GM18951 (cell line): Measurements from ENCODE around the gene FAAP100.

Experiments used
- POLR2A ChIP-seq: IDR thresholded peaks from 4 replicates; pipeline ENCODE4 v1.6.1; 2011; ENCODE audit warnings: mild to moderate bottlenecking; ENCODE audit not compliant: insufficient read length, insufficient read depth; ENCODE audit errors: extremely low read depth
- in situ Hi-C: fragments of 300-500 bp; cut with MboI; formaldehyde crosslinking; loops from one replicate; pipeline ENCODE4 v1.12.0; 2022; ENCODE audit warnings: low sequenced_read_pairs, mixed read lengths, inconsistent platforms; ENCODE audit not compliant: unreplicated experiment

The FAAP100 gene

GRCh38 chr17:81544281-81544974, 7.7 kb downstream of the FAAP100 start:
- no peak for TF ChIP-seq POLR2A
- in situ Hi-C loops, result no loop called here

GRCh38 chr17:81543756-81544155, 8.4 kb downstream of the FAAP100 start:
- in situ Hi-C loops, result no loop called here
- TF ChIP-seq POLR2A, result no peak

- TF ChIP-seq POLR2A, result no peak
- in situ Hi-C loops, result no loop called here
Measured at GRCh38 chr17:81543339-81543675, 8.8 kb downstream of the FAAP100 start.

- in situ Hi-C loops, result no loop called here
- no peak for TF ChIP-seq POLR2A
Measured at GRCh38 chr17:81542431-81543338, 9.5 kb downstream of the FAAP100 start.

- in situ Hi-C loops, result no loop called here
- no peak for TF ChIP-seq POLR2A
Measured at GRCh38 chr17:81541123-81541522, 11.0 kb downstream of the FAAP100 start.

GRCh38 chr17:81540676-81541027, 11.5 kb downstream of the FAAP100 start:
- no peak for TF ChIP-seq POLR2A
- in situ Hi-C loops, result no loop called here

- in situ Hi-C loops, result no loop called here
Measured at GRCh38 chr17:81539961-81540675, 12.0 kb downstream of the FAAP100 start.

GRCh38 chr17:81539571-81539900, 12.6 kb downstream of the FAAP100 start:
- in situ Hi-C loops, result no loop called here
- TF ChIP-seq POLR2A, result no peak

More at GRCh38 chr17:81539961-81540675, 12.0 kb downstream of the FAAP100 start:
- no peak for TF ChIP-seq POLR2A

- in situ Hi-C loops, result no loop called here
- no peak for TF ChIP-seq POLR2A
Measured at GRCh38 chr17:81538651-81539570, 13.2 kb downstream of the FAAP100 start.

GRCh38 chr17:81537856-81538555, 14.1 kb downstream of the FAAP100 start:
- in situ Hi-C loops, result no loop called here
- TF ChIP-seq POLR2A, result no peak

GRCh38 chr17:81537343-81537855, 14.8 kb downstream of the FAAP100 start:
- in situ Hi-C loops, result no loop called here
- TF ChIP-seq POLR2A, result no peak
